GM12874 (cell line): Measurements from ENCODE around the gene MICAL2.

Experiments used
- CTCF ChIP-seq: IDR thresholded peaks from 2 replicates; pipeline ENCODE4 v1.5.1; 2011; ENCODE audit warnings: low read depth, mild to moderate bottlenecking, control low read depth, low read length, moderate library complexity; ENCODE audit not compliant: insufficient read depth

The MICAL2 gene

GRCh38 chr11:12142909-12143308 is 32.5 kb downstream of the MICAL2 start:
- TF ChIP-seq CTCF: no peak

GRCh38 chr11:12143461-12144258 is 33.3 kb downstream of the MICAL2 start:
- no peak for TF ChIP-seq CTCF

GRCh38 chr11:12144330-12145174 is 34.2 kb downstream of the MICAL2 start:
- no peak for TF ChIP-seq CTCF

DNA sequence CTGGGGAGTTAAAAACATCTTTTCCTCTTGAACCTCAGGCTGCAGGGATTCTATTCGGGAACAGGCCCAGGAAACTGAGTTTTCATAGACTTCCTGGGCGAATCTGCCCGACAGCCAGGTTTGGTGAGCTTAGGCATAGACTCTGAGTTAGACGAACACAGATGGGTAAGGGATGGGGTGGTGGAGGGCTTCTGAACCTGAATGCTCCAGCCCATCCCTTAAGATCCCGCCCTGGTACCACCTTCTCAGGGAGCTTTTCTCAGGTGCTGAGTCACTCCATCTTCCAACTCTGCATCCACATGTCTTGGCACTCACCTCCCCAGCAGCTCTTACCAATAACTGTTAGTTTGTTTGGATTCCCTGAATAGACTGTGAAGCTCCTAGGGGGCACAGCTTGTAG is 37.4 kb downstream of the MICAL2 start:
- TF ChIP-seq CTCF: no peak

- no peak for TF ChIP-seq CTCF
These were observed 38.1 kb downstream of the MICAL2 start for GRCh38 chr11:12148466-12148865.

GRCh38 chr11:12148882-12149281 is 38.5 kb downstream of the MICAL2 start:
- no peak for TF ChIP-seq CTCF

DNA sequence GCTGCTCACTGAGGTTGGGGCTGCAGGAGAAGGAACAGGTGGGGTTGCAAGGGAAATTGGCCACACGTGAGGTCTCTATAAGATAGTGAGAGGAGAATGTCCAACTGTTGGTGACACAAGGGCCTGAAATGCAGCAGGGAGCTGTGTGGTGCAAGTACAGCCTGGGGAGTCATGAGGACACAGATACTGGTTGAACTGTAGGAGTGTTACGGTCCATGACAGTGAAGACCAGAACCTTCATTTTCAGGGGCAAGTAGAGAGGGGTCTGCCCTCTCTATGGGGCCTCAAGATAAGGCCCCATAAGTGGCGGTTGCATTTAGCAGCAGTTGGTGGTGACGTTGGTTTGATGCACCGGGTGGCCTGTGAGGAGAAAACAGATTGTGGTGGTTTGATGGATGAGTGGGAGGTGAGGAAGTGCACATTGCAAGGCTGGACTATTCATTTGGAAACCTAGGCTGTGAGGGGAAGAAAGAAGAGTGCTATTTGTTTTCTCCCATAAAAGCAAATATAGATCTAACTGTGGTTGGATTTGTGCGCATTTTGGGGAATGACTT is 39.4 kb downstream of the MICAL2 start:
- TF ChIP-seq CTCF: no peak
